ENCODE measurements around the gene TMEM140.

TMEM140 gene

DNA sequence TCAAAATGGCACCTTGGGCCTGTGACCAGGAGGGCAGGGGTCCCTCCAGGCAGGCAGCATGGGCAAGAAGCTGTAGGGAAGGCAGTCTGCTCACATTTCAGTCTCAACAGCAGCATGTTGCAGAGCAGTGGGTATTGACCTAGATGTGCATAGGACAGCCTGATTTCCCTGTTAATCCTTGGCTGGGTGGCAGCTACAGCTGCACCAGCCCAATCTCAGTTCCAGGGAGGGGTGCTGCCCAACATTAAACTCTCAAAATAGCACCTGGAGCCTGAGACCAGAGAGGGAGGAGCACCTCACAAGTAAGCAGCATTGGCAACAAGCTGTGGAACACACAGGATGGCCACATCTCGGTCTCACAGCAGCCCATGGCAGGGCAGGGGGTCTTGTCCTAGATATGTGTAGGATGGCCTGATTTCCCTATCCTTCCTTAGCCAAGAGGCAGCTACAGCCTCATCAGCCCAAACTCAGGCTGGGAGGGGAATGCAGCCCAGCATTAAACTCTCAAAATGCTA lies 10.3 kb downstream of the TMEM140 start:
- no peak overlapping the region for H3K4me3 ChIP-seq (ENCODE audit: low read length)
- DNase-seq (ENCODE audit: low read depth): no peak
- TF ChIP-seq, protein P1, sequence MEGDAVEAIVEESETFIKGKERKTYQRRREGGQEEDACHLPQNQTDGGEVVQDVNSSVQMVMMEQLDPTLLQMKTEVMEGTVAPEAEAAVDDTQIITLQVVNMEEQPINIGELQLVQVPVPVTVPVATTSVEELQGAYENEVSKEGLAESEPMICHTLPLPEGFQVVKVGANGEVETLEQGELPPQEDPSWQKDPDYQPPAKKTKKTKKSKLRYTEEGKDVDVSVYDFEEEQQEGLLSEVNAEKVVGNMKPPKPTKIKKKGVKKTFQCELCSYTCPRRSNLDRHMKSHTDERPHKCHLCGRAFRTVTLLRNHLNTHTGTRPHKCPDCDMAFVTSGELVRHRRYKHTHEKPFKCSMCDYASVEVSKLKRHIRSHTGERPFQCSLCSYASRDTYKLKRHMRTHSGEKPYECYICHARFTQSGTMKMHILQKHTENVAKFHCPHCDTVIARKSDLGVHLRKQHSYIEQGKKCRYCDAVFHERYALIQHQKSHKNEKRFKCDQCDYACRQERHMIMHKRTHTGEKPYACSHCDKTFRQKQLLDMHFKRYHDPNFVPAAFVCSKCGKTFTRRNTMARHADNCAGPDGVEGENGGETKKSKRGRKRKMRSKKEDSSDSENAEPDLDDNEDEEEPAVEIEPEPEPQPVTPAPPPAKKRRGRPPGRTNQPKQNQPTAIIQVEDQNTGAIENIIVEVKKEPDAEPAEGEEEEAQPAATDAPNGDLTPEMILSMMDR (IDR thresholded peaks at IDR 0.05; ENCODE audit: insufficient read depth, low read depth, low read length, missing control alignments): no peak

DNA sequence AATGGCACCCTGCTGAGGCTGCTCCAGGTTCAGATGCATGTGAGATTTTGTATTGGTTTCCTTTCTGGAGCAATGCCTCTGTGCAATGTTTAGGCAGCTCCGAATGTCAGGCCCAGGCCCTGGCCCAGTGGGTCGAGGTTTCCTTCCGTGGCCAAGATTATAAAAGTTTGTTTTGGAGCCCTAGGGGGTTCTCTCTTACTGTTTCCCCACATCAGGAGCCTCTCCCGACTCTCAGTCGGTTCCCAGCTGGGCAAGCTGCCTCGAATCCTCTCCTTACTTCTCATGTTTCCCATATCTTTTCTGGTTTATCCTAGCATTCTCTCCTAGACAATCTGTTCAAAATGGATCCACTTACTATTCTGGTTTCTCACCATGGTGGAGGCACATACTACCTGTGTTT lies 11.0 kb downstream of the TMEM140 start:
- H3K4me3 ChIP-seq (ENCODE audit: low read length): no peak overlapping the region
- TF ChIP-seq, protein P1 (IDR thresholded peaks at IDR 0.05; ENCODE audit: insufficient read depth, low read depth, low read length, missing control alignments): no peak
- DNase-seq (ENCODE audit: low read depth): no peak

DNA sequence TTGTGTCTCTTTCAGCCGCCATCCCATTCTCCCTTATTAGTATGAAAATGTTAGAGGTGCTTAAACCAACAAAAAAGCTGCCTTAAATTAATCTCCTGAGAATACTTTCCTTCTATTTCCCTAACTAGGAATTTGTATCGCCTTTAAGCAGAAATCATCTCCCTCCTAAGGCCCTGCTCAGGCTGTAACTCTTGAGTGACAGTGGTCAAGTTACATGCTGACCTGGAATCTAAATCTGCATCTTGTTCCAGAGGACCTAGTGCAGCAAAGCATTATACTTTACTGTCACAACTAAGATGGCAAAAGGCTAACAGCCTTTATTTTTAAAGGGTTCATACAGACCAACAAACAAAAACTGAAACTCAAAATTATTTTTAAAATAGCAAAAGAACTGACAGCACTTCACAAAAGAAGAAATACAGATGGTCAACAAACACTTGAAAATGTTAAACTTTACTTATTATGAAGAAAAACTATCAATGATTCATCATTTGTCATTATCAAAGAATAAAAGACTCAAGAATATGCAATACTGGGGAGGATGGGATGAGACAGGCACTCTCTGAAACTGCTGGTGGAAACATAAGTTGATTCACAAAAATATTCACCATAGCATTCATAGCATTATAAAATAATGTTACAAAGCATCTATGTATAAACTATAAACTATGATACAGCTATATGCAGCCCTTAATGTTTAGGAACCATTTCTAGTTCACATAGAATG lies 11.7 kb downstream of the TMEM140 start:
- DNase-seq (ENCODE audit: low read depth): no peak
- TF ChIP-seq, protein P1 (IDR thresholded peaks at IDR 0.05; ENCODE audit: insufficient read depth, low read depth, low read length, missing control alignments): no peak
- no peak overlapping the region for H3K4me3 ChIP-seq (ENCODE audit: low read length)

DNA sequence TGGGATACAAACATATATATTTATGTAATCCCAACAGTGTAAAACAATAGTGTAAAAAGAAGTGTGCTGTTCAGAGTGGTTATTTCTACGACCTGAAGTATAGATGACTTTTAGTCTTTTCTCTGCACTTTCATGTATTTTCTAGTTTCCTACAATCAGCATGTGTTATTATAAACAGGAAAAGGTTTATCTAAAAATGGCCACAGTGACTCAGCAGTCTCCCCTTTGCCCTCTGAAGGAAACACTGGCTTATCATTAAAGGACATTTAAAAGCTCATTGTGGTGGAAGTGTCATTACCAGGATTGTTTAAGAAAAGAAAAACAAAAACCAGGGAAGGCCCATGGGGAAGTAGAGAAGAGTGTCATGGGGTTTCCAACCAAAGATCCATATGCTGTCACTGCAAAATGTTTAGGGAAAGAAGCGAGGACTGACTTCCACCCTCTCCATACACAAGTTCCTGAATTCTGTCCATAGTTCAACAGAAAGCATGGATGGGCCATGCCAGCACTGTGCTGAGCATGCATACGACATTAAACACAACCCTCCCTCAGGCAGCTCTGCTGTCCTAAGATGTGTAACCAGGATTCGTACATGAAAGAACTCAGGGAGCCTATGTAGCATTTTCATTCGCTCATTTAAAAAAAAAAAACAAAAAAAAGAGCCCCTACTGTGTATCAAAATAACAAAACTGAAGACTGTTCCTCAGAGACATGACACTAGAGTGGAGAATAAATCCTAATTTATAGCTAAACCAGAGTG lies 12.4 kb downstream of the TMEM140 start:
- DNase-seq (ENCODE audit: low read depth): no peak
- TF ChIP-seq, protein P1 (IDR thresholded peaks at IDR 0.05; ENCODE audit: insufficient read depth, low read depth, low read length, missing control alignments): no peak
- H3K4me3 ChIP-seq (ENCODE audit: low read length): no peak overlapping the region

DNA sequence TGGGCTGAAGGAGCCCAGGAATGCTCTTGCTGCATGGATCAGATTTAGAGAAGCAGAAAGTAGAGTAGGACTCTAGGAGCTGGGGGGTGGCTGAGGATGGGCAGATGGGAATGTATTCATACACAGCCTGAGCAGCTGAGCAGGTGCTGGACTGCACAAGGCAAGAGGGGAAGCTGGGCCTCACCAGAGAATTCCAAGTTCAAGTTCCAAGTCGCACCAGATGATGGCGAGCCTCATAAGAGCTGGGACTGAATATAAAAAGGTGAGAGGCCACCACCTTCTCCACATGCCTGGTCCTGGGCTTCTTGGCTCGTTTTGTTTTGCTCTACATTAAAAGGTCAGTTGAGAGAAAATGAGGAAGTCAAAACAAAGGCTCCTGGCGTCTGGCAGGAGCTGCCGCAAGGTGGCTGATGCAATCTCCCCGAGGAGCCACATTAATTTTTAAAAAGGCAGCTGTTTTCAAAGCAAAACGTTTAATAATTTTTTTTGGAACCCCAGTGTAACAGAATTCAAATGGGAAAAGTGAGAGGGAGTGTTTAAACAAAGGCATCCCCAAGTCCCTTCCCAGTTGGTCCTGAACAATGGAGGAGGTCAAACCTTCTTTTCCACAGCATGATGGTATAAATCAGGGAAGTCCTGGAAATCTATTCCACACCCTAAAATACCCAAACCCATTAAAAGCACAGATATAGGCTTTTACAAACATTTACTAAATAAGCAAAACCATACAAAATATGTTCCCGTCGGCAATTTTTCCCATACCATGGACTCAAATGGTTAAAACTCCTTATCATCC lies 13.2 kb downstream of the TMEM140 start:
- TF ChIP-seq, protein P1 (IDR thresholded peaks at IDR 0.05; ENCODE audit: insufficient read depth, low read depth, low read length, missing control alignments): no peak
- H3K4me3 ChIP-seq (ENCODE audit: low read length): no peak overlapping the region
- no peak for DNase-seq (ENCODE audit: low read depth)

DNA sequence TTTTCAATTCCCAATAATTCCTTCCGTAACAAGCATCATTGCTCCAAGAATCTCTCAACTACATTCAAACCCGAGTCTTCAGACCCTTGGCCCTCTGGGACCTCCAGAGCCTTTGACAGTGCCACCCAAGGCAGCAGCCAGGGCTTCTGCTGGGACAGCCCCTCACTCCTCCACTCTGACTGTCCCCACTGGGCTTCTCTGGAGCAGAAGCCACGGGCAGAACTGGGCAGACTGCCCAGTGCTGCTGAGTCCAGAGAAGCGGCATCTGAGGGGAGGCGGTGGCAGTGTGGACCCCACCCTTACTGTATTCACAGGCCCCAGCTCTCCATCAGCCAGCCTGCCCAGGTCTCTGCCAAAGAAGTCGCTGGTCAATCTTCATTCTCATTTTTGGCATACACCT lies 13.8 kb downstream of the TMEM140 start:
- H3K4me3 ChIP-seq (ENCODE audit: low read length): no peak overlapping the region
- TF ChIP-seq, protein P1 (IDR thresholded peaks at IDR 0.05; ENCODE audit: insufficient read depth, low read depth, low read length, missing control alignments): no peak
- DNase-seq (ENCODE audit: low read depth): no peak

Data from epithelial cell of esophagus (primary cell).